Measurements from ENCODE around the gene TBX15.

The TBX15 gene

GRCh38 chr1:118988186-118989005, at the start of gene TBX15:
TSS of gene TBX15 (minus strand) at chr1:118988343. CDS start at chr1:118987795, 548 bp downstream.
- no peak within 1 kb of the TSS for H3K4me3 ChIP-seq (IDR thresholded peaks at IDR 0.05; ENCODE audit: insufficient read depth, low read depth, low read length)

GRCh38 chr1:119034359-119034758, 46.2 kb upstream of the TBX15 start:
- no peaks in the 10 kb centered on the region for H3K27me3 ChIP-seq (ENCODE audit: insufficient read depth, low read depth)
- H3K4me1 ChIP-seq (ENCODE audit: low read depth, poor library complexity, severe bottlenecking) = no peaks in the 10 kb centered on the region
- H3K36me3 ChIP-seq (ENCODE audit: insufficient read depth) = no peaks in the 10 kb centered on the region
- no peak for TF ChIP-seq CTCF (conservative IDR thresholded peaks at IDR 0.05; ENCODE audit: low read depth, low read length)
- no peaks in the 10 kb centered on the region for H3K79me2 ChIP-seq (ENCODE audit: insufficient read depth, low read depth)
- H2AFZ ChIP-seq (ENCODE audit: low read depth) = no peak overlapping the region
- H3K27ac ChIP-seq = no peak overlapping the region
- no peak overlapping the region for H3K4me3 ChIP-seq (IDR thresholded peaks at IDR 0.05; ENCODE audit: insufficient read depth, low read depth, low read length)
- H3K9ac ChIP-seq = no peak overlapping the region
- no peak overlapping the region for H3K4me2 ChIP-seq
- no peaks in the 10 kb centered on the region for H4K20me1 ChIP-seq (ENCODE audit: insufficient read depth)

More at GRCh38 chr1:118988186-118989005, at the start of gene TBX15:
- H2AFZ ChIP-seq (ENCODE audit: low read depth) = no peak within 1 kb of the TSS
- H3K27me3 ChIP-seq (ENCODE audit: insufficient read depth, low read depth) = no peaks in the 10 kb centered on the region
- no peaks in the 10 kb centered on the region for H3K79me2 ChIP-seq (ENCODE audit: insufficient read depth, low read depth)
- H4K20me1 ChIP-seq (ENCODE audit: insufficient read depth) = no peaks in the 10 kb centered on the region
- no peak for TF ChIP-seq CTCF (conservative IDR thresholded peaks at IDR 0.05; ENCODE audit: low read depth, low read length)
- H3K4me1 ChIP-seq (ENCODE audit: low read depth, poor library complexity, severe bottlenecking) = no peaks in the 10 kb centered on the region
- H3K9ac ChIP-seq = no peak within 1 kb of the TSS
- H3K4me2 ChIP-seq = no peak within 1 kb of the TSS
- H3K36me3 ChIP-seq (ENCODE audit: insufficient read depth) = no peaks in the 10 kb centered on the region
- no peak within 1 kb of the TSS for H3K27ac ChIP-seq

DNA sequence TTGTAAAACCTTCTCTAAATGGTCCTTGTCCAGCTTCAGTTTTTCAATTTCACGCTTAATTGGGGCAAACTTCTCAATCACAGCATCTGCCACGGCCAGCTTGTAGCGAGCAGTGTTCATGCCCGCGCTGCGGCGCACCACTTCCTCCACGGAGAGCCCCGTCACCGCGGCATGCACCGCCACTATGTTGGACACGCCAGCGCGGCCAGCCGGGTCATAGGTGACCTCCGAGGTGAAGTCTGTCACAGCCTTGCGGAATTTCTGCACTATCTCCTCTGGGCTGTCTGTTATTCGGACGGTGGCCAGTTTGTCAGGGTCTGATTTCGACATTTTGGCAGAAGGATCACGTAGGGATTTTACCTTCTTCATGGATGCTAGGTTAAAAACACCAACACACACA, 44.8 kb upstream of the TBX15 start:
- H3K79me2 ChIP-seq (ENCODE audit: insufficient read depth, low read depth) = no peaks in the 10 kb centered on the region
- H3K4me1 ChIP-seq (ENCODE audit: low read depth, poor library complexity, severe bottlenecking) = no peaks in the 10 kb centered on the region
- H3K4me3 ChIP-seq (IDR thresholded peaks at IDR 0.05; ENCODE audit: insufficient read depth, low read depth, low read length) = no peak overlapping the region
- no peak overlapping the region for H2AFZ ChIP-seq (ENCODE audit: low read depth)
- TF ChIP-seq CTCF (conservative IDR thresholded peaks at IDR 0.05; ENCODE audit: low read depth, low read length) = no peak
- H3K36me3 ChIP-seq (ENCODE audit: insufficient read depth) = no peaks in the 10 kb centered on the region
- H4K20me1 ChIP-seq (ENCODE audit: insufficient read depth) = no peaks in the 10 kb centered on the region
- no peaks in the 10 kb centered on the region for H3K27me3 ChIP-seq (ENCODE audit: insufficient read depth, low read depth)
- H3K4me2 ChIP-seq = no peak overlapping the region
- H3K27ac ChIP-seq = no peak overlapping the region
- H3K9ac ChIP-seq = no peak overlapping the region

DNA sequence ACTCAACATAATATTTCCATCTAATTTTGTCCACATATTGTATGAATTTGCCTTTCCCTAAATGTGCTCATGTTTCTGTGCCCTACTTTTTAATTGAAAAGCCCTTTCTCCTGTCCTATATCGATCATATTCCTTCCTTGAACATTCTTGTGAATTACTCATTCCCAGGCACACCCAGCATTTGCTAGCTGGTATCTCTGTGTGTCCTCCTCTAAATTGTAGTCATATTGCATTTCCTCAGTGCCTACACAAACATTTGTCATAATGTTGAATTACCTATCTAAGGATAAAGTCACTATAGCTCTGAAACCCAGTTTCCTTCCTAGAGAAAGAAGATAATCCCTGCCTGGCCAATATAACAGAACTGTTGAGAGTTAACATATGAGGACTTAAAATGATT, 39.6 kb upstream of the TBX15 start:
- TF ChIP-seq CTCF (conservative IDR thresholded peaks at IDR 0.05; ENCODE audit: low read depth, low read length) = no peak
- H3K36me3 ChIP-seq (ENCODE audit: insufficient read depth) = no peaks in the 10 kb centered on the region

More for the DNA sequence above, 39.6 kb upstream of the TBX15 start:
- H4K20me1 ChIP-seq (ENCODE audit: insufficient read depth) = no peaks in the 10 kb centered on the region
- H3K4me3 ChIP-seq (IDR thresholded peaks at IDR 0.05; ENCODE audit: insufficient read depth, low read depth, low read length) = no peak overlapping the region
- no peak overlapping the region for H3K27ac ChIP-seq
- H3K9ac ChIP-seq = no peak overlapping the region
- no peaks in the 10 kb centered on the region for H3K4me1 ChIP-seq (ENCODE audit: low read depth, poor library complexity, severe bottlenecking)
- H3K27me3 ChIP-seq (ENCODE audit: insufficient read depth, low read depth) = no peaks in the 10 kb centered on the region
- H2AFZ ChIP-seq (ENCODE audit: low read depth) = no peak overlapping the region
- H3K79me2 ChIP-seq (ENCODE audit: insufficient read depth, low read depth) = no peaks in the 10 kb centered on the region
- H3K4me2 ChIP-seq = no peak overlapping the region

Measured in KMS-11 (cell line).